Panc1 (cell line): Measurements from ENCODE around the gene EIF4E1B.

Experiments
- CTCF ChIP-seq: fragments of 450-650 bp; IDR thresholded peaks from 2 replicates; pipeline ENCODE4 v1.5.1; 2017; ENCODE audit warnings: mild to moderate bottlenecking
- POLR2AphosphoS5 ChIP-seq: IDR thresholded peaks from 2 replicates; pipeline ENCODE4 v1.6.1; 2012; ENCODE audit warnings: mild to moderate bottlenecking, low read depth, low read length, moderate library complexity
- REST ChIP-seq, 2 experiments: IDR thresholded peaks; 2 replicates each; pipeline ENCODE4 v1.6.1; 2011 to 2012; ENCODE audit warnings: low read depth in 2 of 2, control low read depth in 1 of 2, low read length in 1 of 2, mild to moderate bottlenecking in 1 of 2, moderate library complexity in 1 of 2; ENCODE audit not compliant: insufficient read depth in 1 of 2

GRCh38 chr5:176671399-176671798, 40.9 kb downstream of the EIF4E1B start:
- TF ChIP-seq CTCF: no peak
- no peak for TF ChIP-seq POLR2AphosphoS5
- no peak for TF ChIP-seq REST (IDR thresholded peaks at IDR 0.05; ENCODE audit: insufficient read depth in 1 of 2, low read depth in 2 of 2, low read length in 1 of 2)
